Heart left ventricle (tissue), 16 donors: ENCODE measurements around the gene IRX6. TPM values are rescaled to one million over a fixed set of nuclear protein-coding genes. Genes with fewer than 3 reads are reported as not detected.

Experiments
- ATAC-seq, 4 donors: fragments of 200-7000 bp; cut with Tn5 transposase; one replicate each; pipeline ENCODE4 v1.9.1; 2020 to 2022; ENCODE audit warnings: moderate library complexity in 4 of 4, mild to moderate bottlenecking in 3 of 4, moderate number of reproducible peaks in 1 of 4
- DNase-seq, 5 donors: peaks; one replicate each; pipeline ENCODE4 v3.0.0-alpha.2; 2020
- H3K27ac ChIP-seq, 12 donors: fragments of 200-600 bp; sonication (generic) in 4 of 12; one replicate each; pipeline versions ENCODE4 v1.5.0 to v1.8.0; 2016 to 2022; ENCODE audit warnings: mild to moderate bottlenecking in 2 of 12
- H3K27me3 ChIP-seq, 9 donors: fragments of 200-600 bp; sonication (generic) in 2 of 9; one replicate each; pipeline versions ENCODE4 v1.5.1 to v1.8.0; 2016 to 2022; ENCODE audit warnings: mild to moderate bottlenecking in 3 of 9
- H3K36me3 ChIP-seq, 9 donors: fragments of 200-600 bp; sonication (generic) in 2 of 9; one replicate each; pipeline versions ENCODE4 v1.5.0 to v1.8.0; 2018 to 2022; ENCODE audit warnings: mild to moderate bottlenecking in 2 of 9
- H3K4me1 ChIP-seq, 12 donors: fragments of 200-600 bp; sonication (generic) in 4 of 12; one replicate each; pipeline versions ENCODE4 v1.5.0 to v1.8.0; 2016 to 2022; ENCODE audit warnings: mild to moderate bottlenecking in 3 of 12
- H3K4me3 ChIP-seq, 12 donors: fragments of 200-600 bp; sonication (generic) in 4 of 12; one replicate each; pipeline versions ENCODE4 v1.5.0 to v1.8.0; 2017 to 2022; ENCODE audit warnings: mild to moderate bottlenecking in 9 of 12, moderate library complexity in 4 of 12
- H3K9me3 ChIP-seq, 12 donors: fragments of 200-600 bp; sonication (generic) in 4 of 12; one replicate each; pipeline versions ENCODE4 v1.5.0 to v1.8.0; 2016 to 2022; ENCODE audit warnings: mild to moderate bottlenecking in 1 of 12
- POLR2A ChIP-seq, 2 donors: fragments of 450-650 bp; IDR thresholded peaks; one replicate each; pipeline ENCODE4 v1.6.1; 2017; ENCODE audit warnings: antibody characterized with exemption in 2 of 2, mild to moderate bottlenecking in 2 of 2, moderate library complexity in 2 of 2
- WGBS, 4 donors: extraction: QIAGEN DNeasy Blood & Tissue Kit in 2 of 4; methylation state at CpG; one replicate each; pipeline versions ENCODE4 v1.1.5 to v1.1.7; 2013 to 2018; 5-methylcytosine and 5-hydroxymethylcytosine counted together
- intact Hi-C, 10 donors: fragments of 100-400 bp; cut with DNase I; formaldehyde crosslinking; loops; one replicate each; pipeline versions ENCODE4 v1.11.1 to v1.14.2; 2022
- polyA plus RNA-seq, 2 donors: library from polyadenylated mRNA; stranded (reverse); fragments of 200-250 nt; gene quantifications; one replicate each; pipeline ENCODE4 v1.2.3, GENCODE V29; 2013
- total RNA-seq, 9 donors: library from RNA; depleted of rRNA in 2 of 9; stranded (reverse); fragments of >200 nt in 2 of 9; fragmentation: NEBNext Ultra II Directional in 3 of 9; extraction: Animal tissue kit (Norgen Biotek cat#: 25700) in 3 of 9; gene quantifications; one replicate each; pipeline versions ENCODE4 v1.1.0 to v1.2.4, GENCODE V29; 2016 to 2023
- TF ChIP-seq, protein P1 (sequence below), 12 donors: fragments of 200-600 bp; sonication (generic) in 4 of 12; IDR thresholded peaks; one replicate each; pipeline versions ENCODE4 v1.5.0 to v1.8.0; 2018 to 2022; ENCODE audit warnings: antibody characterized with exemption in 12 of 12, mild to moderate bottlenecking in 5 of 12
- donor health status: ischemic (EF 13 %, LVEDD 7.1; RV severe dilation, severe dysfunction).
- donor health status: healthy with polysubstance abuse.
- donor health status: DM: no; HTN: yes; CAD: no.
- donor health status: DM: no; HTN: no; CAD: no.
- donor health status: ischemic (EF 25% LVEDD 6.9; RV normal size, moderate dysfunction).
- donor health status: ischemic (EF 25% LVEDD 5.7; RV mildly dilated, moderate dysfunction).
- donor health status: healthy.
- donor health status: DM: yes; HTN: yes; CAD: no.
- donor health status: ischemic (EF 35%, LVEDD 5.7; RV mildly dilated, moderate dysfunction).
- donor health status: nonischemic (EF 11% LVEDD 7.7; RV severe dilation, severe dysfunction).
- donor health status: DM: yes; HTN: yes; CAD: no.
- donor health status: PGD.
- donor health status: ischemic (EF 29% LVEDD 5.4; RV normal size, mild dysfunction).
- donor health status: nonischemic (EF 23%, LVEDD 6.1; RV moderate dilation, normal function).

IRX6 gene
- total and polyA plus RNA-seq, 11 donors = 0.96 to 48.4 (median 12.4) TPM

DNA sequence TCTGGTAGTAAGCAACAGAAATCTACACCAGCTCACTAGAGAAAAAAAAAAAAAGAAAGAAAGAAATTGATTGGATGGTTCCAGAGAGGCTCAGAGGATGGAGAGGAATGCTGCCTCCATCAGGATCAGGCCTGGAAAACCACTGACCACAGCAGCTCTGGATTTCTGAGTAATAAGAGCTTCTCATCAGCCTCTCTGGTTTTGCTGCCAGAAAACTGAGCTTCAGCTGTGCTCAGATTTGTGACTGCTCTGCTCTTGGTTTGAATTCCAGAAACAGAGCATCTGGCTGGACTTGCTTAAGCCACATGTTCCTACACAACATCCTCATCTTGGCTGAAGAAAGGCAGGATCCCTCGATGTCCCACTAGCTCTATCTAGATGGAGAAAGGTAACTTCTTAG is 25.9 kb downstream of the IRX6 start:
- DNase-seq (no peak), ATAC-seq (no peak)
- peaks cover 0 to 6% (median 0%) of the 10 kb centered on the region in 12 donors for H3K9me3 ChIP-seq
- H3K27ac ChIP-seq = no peak overlapping the region
- intact Hi-C loops = no loop called here
- H3K36me3 ChIP-seq = no peaks in the 10 kb centered on the region
- 53 to 83% (median 75%) methylated on average over 1 of the region's 1 CpG for WGBS, 4 donors
- no peaks in the 10 kb centered on the region for H3K27me3 ChIP-seq
- no peaks in the 10 kb centered on the region for H3K4me1 ChIP-seq
- TF ChIP-seq POLR2A (IDR thresholded peaks at IDR 0.05) = no peak
- TF ChIP-seq, protein P1, sequence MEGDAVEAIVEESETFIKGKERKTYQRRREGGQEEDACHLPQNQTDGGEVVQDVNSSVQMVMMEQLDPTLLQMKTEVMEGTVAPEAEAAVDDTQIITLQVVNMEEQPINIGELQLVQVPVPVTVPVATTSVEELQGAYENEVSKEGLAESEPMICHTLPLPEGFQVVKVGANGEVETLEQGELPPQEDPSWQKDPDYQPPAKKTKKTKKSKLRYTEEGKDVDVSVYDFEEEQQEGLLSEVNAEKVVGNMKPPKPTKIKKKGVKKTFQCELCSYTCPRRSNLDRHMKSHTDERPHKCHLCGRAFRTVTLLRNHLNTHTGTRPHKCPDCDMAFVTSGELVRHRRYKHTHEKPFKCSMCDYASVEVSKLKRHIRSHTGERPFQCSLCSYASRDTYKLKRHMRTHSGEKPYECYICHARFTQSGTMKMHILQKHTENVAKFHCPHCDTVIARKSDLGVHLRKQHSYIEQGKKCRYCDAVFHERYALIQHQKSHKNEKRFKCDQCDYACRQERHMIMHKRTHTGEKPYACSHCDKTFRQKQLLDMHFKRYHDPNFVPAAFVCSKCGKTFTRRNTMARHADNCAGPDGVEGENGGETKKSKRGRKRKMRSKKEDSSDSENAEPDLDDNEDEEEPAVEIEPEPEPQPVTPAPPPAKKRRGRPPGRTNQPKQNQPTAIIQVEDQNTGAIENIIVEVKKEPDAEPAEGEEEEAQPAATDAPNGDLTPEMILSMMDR (IDR thresholded peaks at IDR 0.05) = no peak
- no peak overlapping the region for H3K4me3 ChIP-seq

DNA sequence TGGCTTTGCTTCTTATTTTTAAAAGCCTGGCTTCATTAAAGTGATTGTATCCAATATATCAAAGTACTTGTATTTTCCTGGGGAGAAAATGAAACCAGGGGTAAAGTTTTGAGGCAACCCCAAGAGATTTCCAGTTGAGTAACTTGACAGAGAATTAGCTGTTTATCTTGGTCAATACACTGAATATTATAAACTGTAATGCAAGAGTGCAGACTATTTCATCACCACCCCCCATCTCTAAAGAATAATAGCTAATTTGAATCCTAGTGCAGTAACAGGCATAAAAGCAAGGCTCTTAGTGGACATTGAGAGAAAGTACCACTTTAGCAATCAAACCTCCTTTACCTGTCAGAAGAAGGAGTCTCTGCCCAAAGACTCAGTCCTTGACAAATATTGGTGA is 27.0 kb downstream of the IRX6 start:
- peaks cover 0 to 6% (median 0%) of the 10 kb centered on the region in 12 donors for H3K9me3 ChIP-seq
- no peak for DNase-seq
- no peaks in the 10 kb centered on the region for H3K27me3 ChIP-seq
- H3K27ac ChIP-seq = no peak overlapping the region
- intact Hi-C loops = no loop called here
- TF ChIP-seq, protein P1 (IDR thresholded peaks at IDR 0.05) = no peak
- TF ChIP-seq POLR2A (IDR thresholded peaks at IDR 0.05) = no peak
- no peaks in the 10 kb centered on the region for H3K36me3 ChIP-seq
- H3K4me1 ChIP-seq = no peaks in the 10 kb centered on the region
- ATAC-seq = no peak
- no peak overlapping the region for H3K4me3 ChIP-seq

DNA sequence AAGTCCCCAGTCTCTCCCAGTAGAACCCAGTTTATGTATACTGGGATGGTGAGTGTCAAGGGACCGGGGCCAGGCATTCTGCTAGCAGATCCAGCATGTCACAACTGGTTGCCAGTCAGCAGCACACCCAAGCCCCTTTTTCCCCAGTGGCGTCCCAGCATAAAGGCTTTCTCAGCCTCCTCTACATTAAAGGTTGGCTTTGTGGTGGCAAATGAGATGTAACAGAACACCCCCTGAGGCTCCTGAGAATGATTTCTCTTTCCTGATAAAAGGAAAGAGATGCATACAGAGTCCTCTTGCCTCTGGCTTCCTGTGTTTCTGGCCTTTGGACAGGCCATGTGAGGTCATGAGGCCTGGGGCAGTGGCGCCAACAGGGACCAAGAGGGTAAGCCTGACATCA is 27.9 kb downstream of the IRX6 start:
- H3K4me3 ChIP-seq = no peak overlapping the region
- peaks cover 0 to 6% (median 0%) of the 10 kb centered on the region in 12 donors for H3K9me3 ChIP-seq
- no peak overlapping the region for H3K27ac ChIP-seq
- intact Hi-C loops = no loop called here
- no peak for ATAC-seq
- no peak for TF ChIP-seq POLR2A (IDR thresholded peaks at IDR 0.05)
- TF ChIP-seq, protein P1 (IDR thresholded peaks at IDR 0.05) = no peak
- H3K27me3 ChIP-seq = no peaks in the 10 kb centered on the region
- DNase-seq = no peak
- no peaks in the 10 kb centered on the region for H3K4me1 ChIP-seq
- 72 to 91% (median 81%) methylated on average over 3 of the region's 3 CpGs for WGBS, 4 donors
- no peaks in the 10 kb centered on the region for H3K36me3 ChIP-seq

DNA sequence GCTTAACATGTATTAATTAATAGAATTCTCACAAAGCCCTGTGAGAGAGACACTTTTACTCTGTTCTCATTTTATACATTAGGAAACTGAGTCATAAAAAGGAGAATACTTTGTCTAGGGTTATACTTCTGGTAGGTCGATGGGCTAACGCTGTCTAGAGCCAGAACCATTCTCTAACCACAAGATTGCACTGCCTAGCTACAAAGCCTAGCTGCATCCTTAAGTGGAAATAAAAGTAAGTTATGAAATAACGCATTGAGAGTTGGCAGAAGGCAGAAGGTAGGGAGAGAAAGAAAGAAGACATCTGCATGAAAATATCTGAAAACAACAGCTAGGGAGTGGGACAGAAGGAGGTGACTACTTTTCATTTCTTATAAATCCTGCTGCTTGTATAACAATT is 33.2 kb downstream of the IRX6 start:
- TF ChIP-seq, protein P1 (IDR thresholded peaks at IDR 0.05) = no peak
- TF ChIP-seq POLR2A (IDR thresholded peaks at IDR 0.05) = no peak
- H3K36me3 ChIP-seq = no peaks in the 10 kb centered on the region
- no peaks in the 10 kb centered on the region for H3K4me1 ChIP-seq
- 84 to 89% (median 87%) methylated on average over 3 of the region's 3 CpGs for WGBS, 4 donors
- no peak overlapping the region for H3K27ac ChIP-seq
- DNase-seq (no peak), ATAC-seq (no peak)
- no peaks in the 10 kb centered on the region for H3K27me3 ChIP-seq
- intact Hi-C loops = no loop called here
- peaks cover 0 to 3% (median 0%) of the 10 kb centered on the region in 12 donors for H3K9me3 ChIP-seq
- no peak overlapping the region for H3K4me3 ChIP-seq
